HepG2 (cell line): ENCODE results near the gene ZNF587B. TPM values are rescaled to one million over a fixed set of nuclear protein-coding genes. Genes with fewer than 3 reads are reported as not detected.

ENCODE experiments used
- ATAC-seq: fragments of 200-7000 bp; cut with Tn5 transposase; 3 replicates; pipeline ENCODE4 v1.9.1; 2020; ENCODE audit warnings: mild to moderate bottlenecking, moderate library complexity
- BruUV-seq: library from RNA; stranded (reverse); fragments of 400-500 nt; replicated peaks from 2 replicates; lab custom pipeline; 2021; lab: Mats Ljungman, UMichigan
- CTCF ChIA-PET: fragments of 300-600 bp; formaldehyde crosslinking; extraction: SDS; loops from one replicate; lab custom pipeline; 2021; ENCODE audit warnings: low total read pairs, inconsistent platforms, low intra/inter-chr PET ratio; lab: Yijun Ruan, JAX
- POLR2A ChIA-PET: fragments of 350-600 bp; sonication (Branson Sonifier 250); formaldehyde crosslinking; loops from one replicate; lab custom pipeline; 2020; ENCODE audit warnings: antibody characterized with exemption, inconsistent platforms; lab: Yijun Ruan, JAX
- DNase-seq: peaks from one replicate; pipeline ENCODE4 v3.0.0-alpha.2; 2015; ENCODE audit warnings: low spot score
- FAIRE-seq: peaks from 3 replicates; lab custom pipeline; 2011; peaks lifted over from hg19 to GRCh38; lab: Jason Lieb, UNC
- H2AFZ ChIP-seq: one replicate; pipeline ENCODE4 v1.6.1; 2011; ENCODE audit warnings: low read length, inconsistent platforms
- H3K27ac ChIP-seq: fragments of 300-600 bp; 3 replicates; pipeline ENCODE4 v1.8.0; 2011; ENCODE audit warnings: mixed run types, mild to moderate bottlenecking, mixed read lengths, low read length, inconsistent platforms; ENCODE audit not compliant: insufficient read depth; ENCODE audit errors: extremely low read length
- H3K27me3 ChIP-seq, 2 experiments: fragments of 200-600 bp in 1 of 2; 2 replicates in 1 of 2; 3 replicates in 1 of 2; pipeline versions ENCODE4 v1.6.0 to v1.8.0; 2011; ENCODE audit warnings: low read length in 2 of 2, mild to moderate bottlenecking in 2 of 2, moderate library complexity in 2 of 2, inconsistent platforms in 1 of 2; ENCODE audit not compliant: insufficient read depth in 2 of 2, control insufficient read depth in 1 of 2
- H3K36me3 ChIP-seq, 2 experiments: fragments of 200-600 bp in 1 of 2; replicated peaks in 1 of 2; 2 replicates in 1 of 2; 3 replicates in 1 of 2; pipeline versions ENCODE4 v1.5.1 to v1.8.0; 2011; ENCODE audit warnings: low read length in 2 of 2, inconsistent platforms in 1 of 2; ENCODE audit not compliant: insufficient read depth in 2 of 2, control insufficient read depth in 1 of 2
- H3K4me1 ChIP-seq: 2 replicates; pipeline ENCODE4 v1.5.1; 2012; ENCODE audit warnings: low read length, inconsistent platforms; ENCODE audit not compliant: insufficient read depth
- H3K4me2 ChIP-seq: 2 replicates; pipeline ENCODE4 v1.6.0; 2011; ENCODE audit warnings: low read depth, low read length, inconsistent platforms
- H3K4me3 ChIP-seq, 3 experiments: fragments of 200-600 bp in 1 of 3; sonication (generic), shearing (Covaris generic) in 1 of 3; replicated peaks in 1 of 3; 2 replicates each; pipeline ENCODE4 v1.5.1; 2011 to 2016; ENCODE audit warnings: low read length in 3 of 3, inconsistent platforms in 2 of 3, low read depth in 2 of 3, mild to moderate bottlenecking in 2 of 3, control low read depth in 1 of 3, mixed read lengths in 1 of 3; ENCODE audit not compliant: insufficient read depth in 1 of 3
- H3K79me2 ChIP-seq: one replicate; pipeline ENCODE4 v1.6.1; 2011; ENCODE audit warnings: low read length, inconsistent platforms; ENCODE audit not compliant: insufficient read depth
- H3K9ac ChIP-seq: 2 replicates; pipeline ENCODE4 v1.6.0; 2011; ENCODE audit warnings: mild to moderate bottlenecking, low read depth, low read length, inconsistent platforms; ENCODE audit not compliant: insufficient read depth
- H3K9me3 ChIP-seq: 2 replicates; pipeline ENCODE4 v1.5.1; 2012; ENCODE audit warnings: mild to moderate bottlenecking, low read length
- H4K20me1 ChIP-seq: 2 replicates; pipeline ENCODE4 v1.6.0; 2011; ENCODE audit warnings: inconsistent platforms, mild to moderate bottlenecking, low read length, moderate library complexity; ENCODE audit not compliant: insufficient read depth
- ATRX ChIP-seq: sonication (generic); formaldehyde crosslinking; IDR thresholded peaks from 2 replicates; pipeline ENCODE4 v1.4.0; 2020; ENCODE audit warnings: missing genetic modification reagents, borderline replicate concordance
- FOXO4 ChIP-seq: sonication (generic); formaldehyde crosslinking; conservative IDR thresholded peaks from 2 replicates; pipeline ENCODE4 v1.8.1; 2023; ENCODE audit warnings: missing genetic modification reagents
- GPBP1L1 ChIP-seq: sonication (generic); formaldehyde crosslinking; IDR thresholded peaks from 2 replicates; pipeline ENCODE4 v1.5.0; 2020; ENCODE audit warnings: mild to moderate bottlenecking, missing genetic modification reagents
- GTF3A ChIP-seq: sonication (generic); formaldehyde crosslinking; conservative IDR thresholded peaks from 2 replicates; pipeline ENCODE4 v1.4.0; 2020; ENCODE audit warnings: mild to moderate bottlenecking, missing genetic modification reagents
- GZF1 ChIP-seq: sonication (generic); formaldehyde crosslinking; IDR thresholded peaks from 2 replicates; pipeline ENCODE4 v1.5.1; 2020; ENCODE audit warnings: mild to moderate bottlenecking, missing genetic modification reagents
- JUN ChIP-seq: sonication (generic); formaldehyde crosslinking; IDR thresholded peaks from 2 replicates; pipeline ENCODE4 v1.4.0; 2020; ENCODE audit warnings: mild to moderate bottlenecking, missing genetic modification reagents
- KLF11 ChIP-seq: IDR thresholded peaks from 2 replicates; pipeline ENCODE4 v1.6.1; 2016; ENCODE audit warnings: missing compliant biosample characterization
- MYNN ChIP-seq: sonication (generic); formaldehyde crosslinking; IDR thresholded peaks from 2 replicates; pipeline ENCODE4 v1.4.0; 2020; ENCODE audit warnings: mild to moderate bottlenecking, low read depth, missing genetic modification reagents
- ZNF557 ChIP-seq: sonication (generic); formaldehyde crosslinking; IDR thresholded peaks from 2 replicates; pipeline ENCODE4 v1.4.0; 2020; ENCODE audit warnings: missing genetic modification reagents
- WGBS: methylation state at CpG from one replicate; pipeline ENCODE4 v1.1.6; 2017; ENCODE audit warnings: low lambda C conversion rate; 5-methylcytosine and 5-hydroxymethylcytosine counted together
- in situ Hi-C: cut with HindIII; loops from 2 replicates; pipeline ENCODE4 v1.10.0; 2017; ENCODE audit warnings: low pct_unique_long_range_greater_than_20kb; ENCODE audit not compliant: extremely low pct_ligation_motif_present
- intact Hi-C: fragments of 100-400 bp; cut with micrococcal nuclease; formaldehyde crosslinking; loops from one replicate; pipeline ENCODE4 v1.10.0; 2022; ENCODE audit not compliant: unreplicated experiment
- polyA plus RNA-seq, 8 experiments: library from polyadenylated mRNA; depleted of rRNA in 3 of 8; stranded (reverse) in 7 of 8; unstranded in 1 of 8; fragments of >200 nt; fragmentation: Illumina TruSeq in 4 of 8; extraction: Trizol in 4 of 8; gene quantifications; 2 replicates each; pipeline versions ENCODE4 v1.2.1 to v1.2.3, GENCODE V29; 2011 to 2016; ENCODE audit warnings: low read depth in 4 of 8, missing spikeins in 1 of 8, mixed read lengths in 1 of 8; ENCODE audit not compliant: insufficient read depth in 1 of 8
- total RNA-seq, 5 experiments: library from RNA; depleted of rRNA; stranded (reverse); fragments of >200 nt; fragmentation: Illumina TruSeq; extraction: Trizol; gene quantifications; 2 replicates each; pipeline ENCODE4 v1.2.3, GENCODE V29; 2016; ENCODE audit warnings: low read depth in 1 of 5

ZNF587B gene
- total and polyA plus RNA-seq, 2 of the 13 experiments (the other 11 are each of a cell fraction or from before 2014, with no cell fraction given): 5.2 to 29.9 TPM

- H3K36me3 ChIP-seq: no peaks in the 10 kb centered on the region
- H3K4me2 ChIP-seq: no peak overlapping the region
- WGBS: 80% methylated on average over 3 of the region's 3 CpGs
- ATAC-seq (no peak), FAIRE-seq (no peak), DNase-seq (no peak)
- no peaks in the 10 kb centered on the region for H3K27me3 ChIP-seq
- in situ Hi-C loops (no loop called here), intact Hi-C loops (no loop called here)
- ChIA-PET CTCF (no interaction called here), POLR2A (no interaction called here)
- no peak overlapping the region for H3K9ac ChIP-seq
- no peaks in the 10 kb centered on the region for H3K79me2 ChIP-seq
- no TSS peak for BruUV-seq
- no peak overlapping the region for H2AFZ ChIP-seq
- H3K4me3 ChIP-seq: no peak overlapping the region
- H3K4me1 ChIP-seq: no peaks in the 10 kb centered on the region
- H3K27ac ChIP-seq: no peak overlapping the region
- no peaks in the 10 kb centered on the region for H4K20me1 ChIP-seq
- no peaks in the 10 kb centered on the region for H3K9me3 ChIP-seq
- TF ChIP-seq ZNF557 (CRISPR knock-in tag): no peak
- no peak for TF ChIP-seq MYNN (CRISPR knock-in tag)
- TF ChIP-seq GZF1 (CRISPR knock-in tag): no peak
- TF ChIP-seq GPBP1L1 (CRISPR knock-in tag): no peak
- TF ChIP-seq KLF11: no peak
- no peak for TF ChIP-seq JUN (CRISPR knock-in tag)
- no peak for TF ChIP-seq ATRX (CRISPR knock-in tag)
- TF ChIP-seq FOXO4 (CRISPR knock-in tag): no peak
- TF ChIP-seq GTF3A (CRISPR knock-in tag): no peak
These were observed 55.9 kb downstream of the ZNF587B start for GRCh38 chr19:57886046-57886445.
